ENCODE results near the gene P2RX3.
"Not testable (repeated sequence)": the region's sequence is repeated elsewhere in the genome, so short reads cannot be mapped to it uniquely, and the experiment has no call there.

The P2RX3 gene

DNA sequence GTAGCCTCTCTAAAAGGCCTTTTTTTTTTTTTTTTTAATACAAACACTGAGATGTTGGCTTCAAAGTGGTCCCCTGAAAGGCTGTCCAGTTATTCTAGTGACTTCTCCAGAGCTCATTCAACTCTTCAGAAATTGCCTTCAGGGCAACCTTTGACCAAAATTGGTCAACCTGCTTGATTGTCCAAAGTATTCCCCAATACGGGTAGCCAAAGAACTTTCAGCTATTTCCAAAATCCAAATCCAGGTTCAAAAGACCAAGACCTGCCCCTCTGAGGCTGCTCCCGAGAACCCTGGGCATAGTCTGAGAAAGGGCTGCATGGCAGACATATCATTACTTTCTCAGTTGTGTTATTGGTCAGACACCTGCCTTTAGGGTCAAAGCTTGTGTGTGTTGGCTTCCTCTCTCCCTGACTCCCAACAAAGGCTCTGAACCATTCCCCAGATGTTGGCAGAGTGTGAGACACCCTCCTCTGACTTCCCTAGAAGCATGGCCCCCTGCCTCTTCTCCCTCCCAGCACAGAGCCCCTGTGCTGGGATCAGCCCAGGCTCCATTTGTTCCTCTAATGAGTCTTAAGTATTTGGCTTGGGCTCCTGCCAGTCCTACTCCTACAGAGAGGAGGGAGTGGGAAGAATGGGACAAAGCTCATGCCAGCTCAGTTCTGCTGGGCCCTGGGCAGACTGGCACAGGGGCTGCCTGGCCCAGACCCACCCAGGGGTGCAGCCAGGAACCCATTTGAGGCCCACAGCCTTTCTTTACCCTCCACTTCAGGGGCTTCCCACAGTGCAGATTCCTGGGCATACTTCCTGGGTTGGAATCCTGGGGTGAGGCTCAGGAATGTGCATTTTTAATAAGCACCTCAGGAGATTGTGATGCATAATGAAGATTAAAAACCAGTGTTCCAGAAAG lies 43.7 kb upstream of the P2RX3 start:
- TF ChIP-seq GLIS1 (tag by site-specific recombination; IDR thresholded peaks at IDR 0.05) (peak; percentile 60), ZBTB8A (tag by site-specific recombination; IDR thresholded peaks at IDR 0.05) (no peak), ZFHX2 (tag by site-specific recombination; conservative IDR thresholded peaks at IDR 0.05) (peak; percentile 71), ZNF600 (tag by site-specific recombination; IDR thresholded peaks at IDR 0.05) (0 out of 2 replicates have a peak, but pooled peaks have one; percentile 23), ZEB2 (tag by site-specific recombination; IDR thresholded peaks at IDR 0.05) (no peak), BCL11A (tag by site-specific recombination; IDR thresholded peaks at IDR 0.05; ENCODE audit: low read depth) (no peak), ZNF335 (tag by site-specific recombination; conservative IDR thresholded peaks at IDR 0.05) (peak; percentile 72; the same call in 1 of the 2 replicates), ZIC2 (tag by site-specific recombination; IDR thresholded peaks at IDR 0.05) (peak; percentile 83), ZNF324 (tag by site-specific recombination; IDR thresholded peaks at IDR 0.05) (no peak), ZNF76 (tag by site-specific recombination; IDR thresholded peaks at IDR 0.05; ENCODE audit: borderline replicate concordance, low read depth) (no peak), ZNF350 (tag by site-specific recombination; IDR thresholded peaks at IDR 0.05) (no peak), ZBTB21 (tag by site-specific recombination; IDR thresholded peaks at IDR 0.05) (no peak), OSR2 (tag by site-specific recombination; IDR thresholded peaks at IDR 0.05) (peak; percentile 61), ZBTB20 (tag by site-specific recombination; IDR thresholded peaks at IDR 0.05) (peak; percentile 99), EGR2 (tag by site-specific recombination; IDR thresholded peaks at IDR 0.05; ENCODE audit: low read depth) (peak; percentile 18; the same call in 1 of the 2 replicates), TRIM28 (IDR thresholded peaks at IDR 0.05; ENCODE audit: borderline replicate concordance, low read length) (no peak), WT1 (tag by site-specific recombination; IDR thresholded peaks at IDR 0.05) (0 out of 2 replicates have a peak, but pooled peaks have one; percentile 23), ZNF658 (tag by site-specific recombination; IDR thresholded peaks at IDR 0.05) (no peak), ZNF48 (tag by site-specific recombination; IDR thresholded peaks at IDR 0.05) (no peak), ZNF341 (tag by site-specific recombination; IDR thresholded peaks at IDR 0.05; ENCODE audit: low read depth) (peak; percentile 62), ZNF660 (tag by site-specific recombination; IDR thresholded peaks at IDR 0.05) (no peak)
- TF ChIP-seq, protein P1, sequence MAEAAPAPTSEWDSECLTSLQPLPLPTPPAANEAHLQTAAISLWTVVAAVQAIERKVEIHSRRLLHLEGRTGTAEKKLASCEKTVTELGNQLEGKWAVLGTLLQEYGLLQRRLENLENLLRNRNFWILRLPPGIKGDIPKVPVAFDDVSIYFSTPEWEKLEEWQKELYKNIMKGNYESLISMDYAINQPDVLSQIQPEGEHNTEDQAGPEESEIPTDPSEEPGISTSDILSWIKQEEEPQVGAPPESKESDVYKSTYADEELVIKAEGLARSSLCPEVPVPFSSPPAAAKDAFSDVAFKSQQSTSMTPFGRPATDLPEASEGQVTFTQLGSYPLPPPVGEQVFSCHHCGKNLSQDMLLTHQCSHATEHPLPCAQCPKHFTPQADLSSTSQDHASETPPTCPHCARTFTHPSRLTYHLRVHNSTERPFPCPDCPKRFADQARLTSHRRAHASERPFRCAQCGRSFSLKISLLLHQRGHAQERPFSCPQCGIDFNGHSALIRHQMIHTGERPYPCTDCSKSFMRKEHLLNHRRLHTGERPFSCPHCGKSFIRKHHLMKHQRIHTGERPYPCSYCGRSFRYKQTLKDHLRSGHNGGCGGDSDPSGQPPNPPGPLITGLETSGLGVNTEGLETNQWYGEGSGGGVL (tag by site-specific recombination; IDR thresholded peaks at IDR 0.05), result 0 out of 2 replicates have a peak, but pooled peaks have one; percentile 8
- TF ChIP-seq, protein P2, sequence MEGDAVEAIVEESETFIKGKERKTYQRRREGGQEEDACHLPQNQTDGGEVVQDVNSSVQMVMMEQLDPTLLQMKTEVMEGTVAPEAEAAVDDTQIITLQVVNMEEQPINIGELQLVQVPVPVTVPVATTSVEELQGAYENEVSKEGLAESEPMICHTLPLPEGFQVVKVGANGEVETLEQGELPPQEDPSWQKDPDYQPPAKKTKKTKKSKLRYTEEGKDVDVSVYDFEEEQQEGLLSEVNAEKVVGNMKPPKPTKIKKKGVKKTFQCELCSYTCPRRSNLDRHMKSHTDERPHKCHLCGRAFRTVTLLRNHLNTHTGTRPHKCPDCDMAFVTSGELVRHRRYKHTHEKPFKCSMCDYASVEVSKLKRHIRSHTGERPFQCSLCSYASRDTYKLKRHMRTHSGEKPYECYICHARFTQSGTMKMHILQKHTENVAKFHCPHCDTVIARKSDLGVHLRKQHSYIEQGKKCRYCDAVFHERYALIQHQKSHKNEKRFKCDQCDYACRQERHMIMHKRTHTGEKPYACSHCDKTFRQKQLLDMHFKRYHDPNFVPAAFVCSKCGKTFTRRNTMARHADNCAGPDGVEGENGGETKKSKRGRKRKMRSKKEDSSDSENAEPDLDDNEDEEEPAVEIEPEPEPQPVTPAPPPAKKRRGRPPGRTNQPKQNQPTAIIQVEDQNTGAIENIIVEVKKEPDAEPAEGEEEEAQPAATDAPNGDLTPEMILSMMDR (tag by site-specific recombination; IDR thresholded peaks at IDR 0.05), result no peak
- Histone ChIP-seq H3K9me3 (ENCODE audit: control insufficient read depth, insufficient read depth, low read depth, low read length) (no peaks in the 10 kb centered on the region), H3K27ac (ENCODE audit: extremely low read depth, low read depth, low read length) (no peak overlapping the region), H3K4me3 (ENCODE audit: low read depth, low read length) (no peak overlapping the region), H3K36me3 (ENCODE audit: control insufficient read depth in 2 of 2, insufficient read depth in 1 of 2, low read length in 2 of 2) (peaks cover 0 to 21% of the 10 kb centered on the region in 2 experiments; a peak in 2 of 3 replicates), H3K4me1 (ENCODE audit: control insufficient read depth, insufficient read depth, low read length) (peaks cover 3% of the 10 kb centered on the region; the same call in 1 of the 2 replicates)
- ChIA-PET CTCF (interaction anchor here (0.5 to 3.6 kb wide), 5 partner anchors 17 to 467 kb away, joined by 4 to 20 read pairs (median 6); partner anchors contain the start of gene CTNND1), POLR2A (interaction anchor here (1.5 kb wide), 1 partner anchor 27 kb away, joined by 3 read pairs; no protein-coding TSS in a partner anchor)

DNA sequence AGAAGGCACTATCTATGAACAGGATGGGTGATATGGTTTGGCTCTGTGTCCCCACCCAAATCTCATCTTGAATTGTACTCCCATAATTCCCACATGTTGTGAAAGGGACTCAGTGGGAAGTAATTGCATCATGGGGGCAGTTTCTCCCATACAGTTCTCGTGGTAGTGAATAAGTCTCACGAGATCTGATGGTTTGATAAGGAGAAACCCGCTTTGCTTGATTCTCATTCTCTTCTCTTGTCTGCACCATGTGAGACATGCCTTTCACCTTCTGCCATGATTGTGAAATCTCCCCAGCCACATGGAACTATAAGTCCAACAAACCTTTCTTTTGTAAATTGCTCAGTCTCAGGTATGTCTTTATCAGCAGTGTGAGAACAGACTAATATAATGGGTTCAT lies 41.9 kb upstream of the P2RX3 start:
- H3K27ac ChIP-seq (ENCODE audit: extremely low read depth, low read depth, low read length); H3K9me3 ChIP-seq (ENCODE audit: control insufficient read depth, insufficient read depth, low read depth, low read length); CTCF ChIA-PET; POLR2A ChIA-PET; H3K4me1 ChIP-seq (ENCODE audit: control insufficient read depth, insufficient read depth, low read length); H3K4me3 ChIP-seq (ENCODE audit: low read depth, low read length): not testable (repeated sequence)
- H3K36me3 ChIP-seq (ENCODE audit: control insufficient read depth in 2 of 2, insufficient read depth in 1 of 2, low read length in 2 of 2), result peaks cover 0 to 39% of the 10 kb centered on the region in 2 experiments; a peak in 2 of 3 replicates
